Memory B cell (primary cell): Measurements from ENCODE around the gene HRAS.
"Not testable (repeated sequence)": the region's sequence is repeated elsewhere in the genome, so short reads cannot be mapped to it uniquely, and the experiment has no call there.

Experiments
- ATAC-seq: fragments of 150-1000 bp; cut with Tn5 transposase; 2 replicates; pipeline ENCODE4 v1.10.0; 2021; ENCODE audit warnings: low read depth, mild to moderate bottlenecking, moderate library complexity
- DNase-seq, 2 donors: peaks; one replicate each; pipeline ENCODE4 v3.0.0; 2022; ENCODE audit warnings: low spot score in 2 of 2
- H3K27ac Mint-ChIP-seq: one replicate; pipeline ENCODE4 v1.8.0; 2022; ENCODE audit warnings: mild to moderate bottlenecking, moderate library complexity, mixed read lengths
- H3K27me3 Mint-ChIP-seq: one replicate; pipeline ENCODE4 v1.8.0; 2022; ENCODE audit warnings: mixed read lengths
- H3K36me3 Mint-ChIP-seq: one replicate; pipeline ENCODE4 v1.8.0; 2022; ENCODE audit warnings: mild to moderate bottlenecking, mixed read lengths
- H3K4me1 Mint-ChIP-seq: one replicate; pipeline ENCODE4 v1.8.0; 2022; ENCODE audit warnings: mixed read lengths
- H3K4me3 Mint-ChIP-seq: one replicate; pipeline ENCODE4 v1.8.0; 2022; ENCODE audit warnings: mild to moderate bottlenecking, moderate library complexity, mixed read lengths
- H3K9me3 Mint-ChIP-seq: one replicate; pipeline ENCODE4 v1.8.0; 2022; ENCODE audit warnings: mixed read lengths

The HRAS gene

GRCh38 chr11:528166-528814 lies 7.1 kb downstream of the HRAS start:
- no peak overlapping the region for H3K27ac Mint-ChIP-seq
- no peak for ATAC-seq
- H3K27me3 Mint-ChIP-seq = no peaks in the 10 kb centered on the region
- DNase-seq = no peak
- no peaks in the 10 kb centered on the region for H3K4me1 Mint-ChIP-seq
- no peaks in the 10 kb centered on the region for H3K9me3 Mint-ChIP-seq
- no peak overlapping the region for H3K4me3 Mint-ChIP-seq
- H3K36me3 Mint-ChIP-seq = peaks cover 4% of the 10 kb centered on the region

- no peaks in the 10 kb centered on the region for H3K4me1 Mint-ChIP-seq
- H3K4me3 Mint-ChIP-seq = no peak overlapping the region
- no peaks in the 10 kb centered on the region for H3K9me3 Mint-ChIP-seq
- no peaks in the 10 kb centered on the region for H3K36me3 Mint-ChIP-seq
- no peaks in the 10 kb centered on the region for H3K27me3 Mint-ChIP-seq
- no peak for ATAC-seq
- no peak overlapping the region for H3K27ac Mint-ChIP-seq
- DNase-seq = no peak
Measured at GRCh38 chr11:526192-526591, 9.2 kb downstream of the HRAS start.

GRCh38 chr11:521177-521688 lies 14.1 kb downstream of the HRAS start:
- Mint-ChIP-seq H3K36me3 (no peaks in the 10 kb centered on the region), H3K27me3 (no peaks in the 10 kb centered on the region), H3K4me1 (peaks cover 2% of the 10 kb centered on the region), H3K9me3 (peaks cover 2% of the 10 kb centered on the region), H3K27ac (no peak overlapping the region), H3K4me3 (no peak overlapping the region)
- ATAC-seq (no peak), DNase-seq (no peak)

GRCh38 chr11:520428-521176 lies 14.8 kb downstream of the HRAS start:
- ATAC-seq (no peak), DNase-seq (no peak)
- Mint-ChIP-seq H3K4me1 (peaks cover 2% of the 10 kb centered on the region), H3K27me3 (no peaks in the 10 kb centered on the region), H3K4me3 (no peak overlapping the region), H3K36me3 (no peaks in the 10 kb centered on the region), H3K9me3 (peaks cover 2% of the 10 kb centered on the region), H3K27ac (no peak overlapping the region)

- Mint-ChIP-seq H3K27ac (no peak overlapping the region), H3K9me3 (peaks cover 2% of the 10 kb centered on the region), H3K4me3 (peak overlapping the region; percentile 80), H3K27me3 (no peaks in the 10 kb centered on the region), H3K36me3 (no peaks in the 10 kb centered on the region), H3K4me1 (peaks cover 2% of the 10 kb centered on the region)
- DNase-seq = peak; percentile 87
- ATAC-seq = peak; percentile 87
Measured at GRCh38 chr11:518463-519202, 16.7 kb downstream of the HRAS start.

GRCh38 chr11:516918-517685 lies 18.3 kb downstream of the HRAS start:
- ATAC-seq, H3K36me3 Mint-ChIP-seq, H3K9me3 Mint-ChIP-seq, H3K4me1 Mint-ChIP-seq, DNase-seq, H3K4me3 Mint-ChIP-seq, H3K27me3 Mint-ChIP-seq: not testable (repeated sequence)
- peak overlapping the region; percentile 29 for H3K27ac Mint-ChIP-seq

GRCh38 chr11:516400-516799 lies 19.0 kb downstream of the HRAS start:
- H3K36me3 Mint-ChIP-seq = no peaks in the 10 kb centered on the region
- peaks cover 2% of the 10 kb centered on the region for H3K9me3 Mint-ChIP-seq
- peaks cover 8% of the 10 kb centered on the region for H3K4me1 Mint-ChIP-seq
- ATAC-seq = no peak
- DNase-seq = no peak
- H3K4me3 Mint-ChIP-seq = no peak overlapping the region
- no peaks in the 10 kb centered on the region for H3K27me3 Mint-ChIP-seq
- H3K27ac Mint-ChIP-seq = peak overlapping the region; percentile 29

GRCh38 chr11:515131-515530 lies 20.2 kb downstream of the HRAS start:
- H3K27me3 Mint-ChIP-seq = no peaks in the 10 kb centered on the region
- peaks cover 2% of the 10 kb centered on the region for H3K9me3 Mint-ChIP-seq
- no peak overlapping the region for H3K4me3 Mint-ChIP-seq
- H3K36me3 Mint-ChIP-seq = no peaks in the 10 kb centered on the region
- DNase-seq (no peak), ATAC-seq (no peak)
- peaks cover 8% of the 10 kb centered on the region for H3K4me1 Mint-ChIP-seq
- H3K27ac Mint-ChIP-seq = no peak overlapping the region

- Mint-ChIP-seq H3K4me3 (no peak overlapping the region), H3K27ac (no peak overlapping the region), H3K27me3 (no peaks in the 10 kb centered on the region), H3K36me3 (peaks cover 4% of the 10 kb centered on the region), H3K4me1 (peaks cover 8% of the 10 kb centered on the region), H3K9me3 (peaks cover 2% of the 10 kb centered on the region)
- DNase-seq (no peak), ATAC-seq (no peak)
Measured at GRCh38 chr11:514606-515005, 20.8 kb downstream of the HRAS start.

- no peak for DNase-seq
- Mint-ChIP-seq H3K36me3 (peaks cover 4% of the 10 kb centered on the region), H3K27me3 (no peaks in the 10 kb centered on the region), H3K27ac (no peak overlapping the region), H3K9me3 (peaks cover 2% of the 10 kb centered on the region), H3K4me3 (no peak overlapping the region), H3K4me1 (peaks cover 6% of the 10 kb centered on the region)
- ATAC-seq = no peak
Measured at GRCh38 chr11:512761-513595, 22.4 kb downstream of the HRAS start.

- ATAC-seq (no peak), DNase-seq (no peak)
- H3K9me3 Mint-ChIP-seq = no peaks in the 10 kb centered on the region
- H3K27ac Mint-ChIP-seq = no peak overlapping the region
- peaks cover 13% of the 10 kb centered on the region for H3K4me1 Mint-ChIP-seq
- H3K27me3 Mint-ChIP-seq = no peaks in the 10 kb centered on the region
- H3K4me3 Mint-ChIP-seq = peak overlapping the region; percentile 14
- H3K36me3 Mint-ChIP-seq = peaks cover 4% of the 10 kb centered on the region
Measured at GRCh38 chr11:508956-509355, 26.4 kb downstream of the HRAS start.

- H3K9me3 Mint-ChIP-seq = no peaks in the 10 kb centered on the region
- peaks cover 4% of the 10 kb centered on the region for H3K36me3 Mint-ChIP-seq
- H3K27ac Mint-ChIP-seq = no peak overlapping the region
- H3K27me3 Mint-ChIP-seq = no peaks in the 10 kb centered on the region
- no peak for DNase-seq
- H3K4me1 Mint-ChIP-seq = peaks cover 17% of the 10 kb centered on the region
- peak overlapping the region; percentile 94 for H3K4me3 Mint-ChIP-seq
- ATAC-seq = no peak
Measured at GRCh38 chr11:507727-508515, 27.5 kb downstream of the HRAS start.
